Nephron (organoid): ENCODE results near the gene MEI4.

ENCODE experiments used
- H3K27ac Mint-ChIP-seq, 3 experiments: 2 replicates each; pipeline ENCODE4 v1.8.0; 2020; ENCODE audit warnings: mixed read lengths in 3 of 3, mild to moderate bottlenecking in 2 of 3, moderate library complexity in 1 of 3
- H3K27me3 Mint-ChIP-seq: 2 replicates; pipeline ENCODE4 v1.8.0; 2021; ENCODE audit warnings: low read depth, mild to moderate bottlenecking, moderate library complexity, mixed read lengths
- H3K36me3 Mint-ChIP-seq: 2 replicates; pipeline ENCODE4 v1.8.0; 2020; ENCODE audit warnings: low read depth, mixed read lengths
- H3K4me1 Mint-ChIP-seq: 2 replicates; pipeline ENCODE4 v1.8.0; 2020; ENCODE audit warnings: mixed read lengths
- H3K4me3 Mint-ChIP-seq, 3 experiments: 2 replicates each; pipeline ENCODE4 v1.8.0; 2020; ENCODE audit warnings: mild to moderate bottlenecking in 3 of 3, mixed read lengths in 3 of 3, moderate library complexity in 2 of 3
- H3K9me3 Mint-ChIP-seq: 2 replicates; pipeline ENCODE4 v1.8.0; 2020; ENCODE audit warnings: mixed read lengths
- CTCF ChIP-seq, 3 experiments: fragments of 200-600 bp; sonication (generic); IDR thresholded peaks; one replicate each; pipeline ENCODE4 v1.5.0; 2021; ENCODE audit warnings: antibody characterized with exemption in 3 of 3; ENCODE audit not compliant: unreplicated experiment in 3 of 3

MEI4 gene

GRCh38 chr6:77762386-77762785 is 109.5 kb downstream of the MEI4 start:
- Mint-ChIP-seq H3K36me3 (no peaks in the 10 kb centered on the region), H3K27ac (no peak overlapping the region), H3K4me3 (no peak overlapping the region), H3K27me3 (no peaks in the 10 kb centered on the region), H3K4me1 (no peaks in the 10 kb centered on the region), H3K9me3 (no peaks in the 10 kb centered on the region)
- no peak for TF ChIP-seq CTCF (IDR thresholded peaks at IDR 0.05; ENCODE audit: unreplicated experiment in 3 of 3)

- no peaks in the 10 kb centered on the region for H3K4me1 Mint-ChIP-seq
- no peak for TF ChIP-seq CTCF (IDR thresholded peaks at IDR 0.05; ENCODE audit: unreplicated experiment in 3 of 3)
- no peaks in the 10 kb centered on the region for H3K9me3 Mint-ChIP-seq
- no peaks in the 10 kb centered on the region for H3K36me3 Mint-ChIP-seq
- H3K27ac Mint-ChIP-seq = no peak overlapping the region
- no peak overlapping the region for H3K4me3 Mint-ChIP-seq
- H3K27me3 Mint-ChIP-seq = no peaks in the 10 kb centered on the region
Observed at GRCh38 chr6:77763124-77763523, 110.3 kb downstream of the MEI4 start.

- Mint-ChIP-seq H3K9me3 (no peaks in the 10 kb centered on the region), H3K27me3 (no peaks in the 10 kb centered on the region)
- no peak for TF ChIP-seq CTCF (IDR thresholded peaks at IDR 0.05; ENCODE audit: unreplicated experiment in 3 of 3)
Observed at GRCh38 chr6:77764364-77764763, 111.5 kb downstream of the MEI4 start.

GRCh38 chr6:77773157-77773822 is 120.5 kb downstream of the MEI4 start:
- Mint-ChIP-seq H3K9me3 (no peaks in the 10 kb centered on the region), H3K36me3 (no peaks in the 10 kb centered on the region), H3K27ac (no peak overlapping the region), H3K27me3 (no peaks in the 10 kb centered on the region), H3K4me1 (no peaks in the 10 kb centered on the region), H3K4me3 (no peak overlapping the region)
- TF ChIP-seq CTCF (IDR thresholded peaks at IDR 0.05; ENCODE audit: unreplicated experiment in 3 of 3) = no peak

More at GRCh38 chr6:77764364-77764763, 111.5 kb downstream of the MEI4 start:
- Mint-ChIP-seq H3K4me1 (no peaks in the 10 kb centered on the region), H3K4me3 (no peak overlapping the region), H3K27ac (no peak overlapping the region), H3K36me3 (no peaks in the 10 kb centered on the region)

GRCh38 chr6:77774457-77774856 is 121.6 kb downstream of the MEI4 start:
- Mint-ChIP-seq H3K9me3 (no peaks in the 10 kb centered on the region), H3K27ac (no peak overlapping the region), H3K4me3 (no peak overlapping the region), H3K36me3 (no peaks in the 10 kb centered on the region), H3K4me1 (no peaks in the 10 kb centered on the region), H3K27me3 (no peaks in the 10 kb centered on the region)
- no peak for TF ChIP-seq CTCF (IDR thresholded peaks at IDR 0.05; ENCODE audit: unreplicated experiment in 3 of 3)

GRCh38 chr6:77776441-77776840 is 123.6 kb downstream of the MEI4 start:
- Mint-ChIP-seq H3K27ac (no peak overlapping the region), H3K27me3 (no peaks in the 10 kb centered on the region), H3K36me3 (no peaks in the 10 kb centered on the region), H3K9me3 (peaks cover 2% of the 10 kb centered on the region), H3K4me1 (no peaks in the 10 kb centered on the region), H3K4me3 (no peak overlapping the region)
- no peak for TF ChIP-seq CTCF (IDR thresholded peaks at IDR 0.05; ENCODE audit: unreplicated experiment in 3 of 3)
